Measurements from ENCODE around the gene STAB1. TPM values are rescaled to one million over a fixed set of nuclear protein-coding genes. Genes with fewer than 3 reads are reported as not detected.
A peak's percentile ranks its signal among the peaks of the same experiment; 100 is the strongest.

STAB1 gene
- total RNA-seq, 2 experiments from 2014 or later: 0.09 to 0.14 TPM

DNA sequence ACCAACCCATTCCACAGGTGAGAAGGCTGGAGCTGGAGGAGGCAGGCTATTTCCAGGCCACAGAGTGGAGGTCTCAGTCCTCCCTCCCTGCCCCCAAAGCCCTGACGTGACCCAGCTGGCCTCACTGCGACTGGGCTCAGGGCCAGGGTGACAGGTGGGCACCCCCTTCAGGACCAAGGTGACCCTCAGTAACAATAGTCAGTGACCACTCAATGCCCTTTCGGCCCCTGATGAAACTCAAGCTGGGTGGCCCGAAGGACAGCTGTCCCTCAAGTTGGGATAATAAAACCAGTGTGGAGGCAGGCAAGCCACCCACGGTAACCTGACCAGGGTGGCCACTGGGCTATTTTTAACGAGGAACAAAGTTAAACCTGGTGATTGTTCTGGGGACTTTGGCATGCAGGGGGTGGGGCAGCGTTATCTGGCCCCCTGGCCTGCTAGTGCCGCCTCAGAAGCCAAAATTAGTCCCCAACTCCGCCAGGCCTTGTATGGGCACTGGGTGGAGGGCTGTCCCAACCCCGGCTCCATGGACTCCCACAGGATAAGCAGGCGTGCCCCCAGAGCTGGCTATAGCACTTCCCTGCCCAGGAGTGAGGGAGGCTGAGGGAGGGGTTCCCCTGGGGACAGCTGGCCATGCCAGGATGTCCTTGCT lies 42.4 kb upstream of the STAB1 start:
- CTCF ChIA-PET: interaction anchor here (0.9 to 1.2 kb wide), 2 partner anchors 28 kb away, joined by 3 to 4 read pairs; no protein-coding TSS in a partner anchor
- no peak overlapping the region for H3K27ac Mint-ChIP-seq
- H3K9me3 Mint-ChIP-seq (ENCODE audit: low read depth): no peaks in the 10 kb centered on the region
- H3K4me1 Mint-ChIP-seq: peaks cover 33% of the 10 kb centered on the region
- H3K36me3 Mint-ChIP-seq (ENCODE audit: low read depth): peaks cover 6% of the 10 kb centered on the region
- POLR2A ChIA-PET: no interaction called here
- no peak overlapping the region for H3K4me3 Mint-ChIP-seq
- no peak for DNase-seq
- H3K27me3 Mint-ChIP-seq: no peaks in the 10 kb centered on the region
- intact Hi-C loops (cut with DNase I, micrococcal nuclease): no loop called here
- ATAC-seq: no peak

DNA sequence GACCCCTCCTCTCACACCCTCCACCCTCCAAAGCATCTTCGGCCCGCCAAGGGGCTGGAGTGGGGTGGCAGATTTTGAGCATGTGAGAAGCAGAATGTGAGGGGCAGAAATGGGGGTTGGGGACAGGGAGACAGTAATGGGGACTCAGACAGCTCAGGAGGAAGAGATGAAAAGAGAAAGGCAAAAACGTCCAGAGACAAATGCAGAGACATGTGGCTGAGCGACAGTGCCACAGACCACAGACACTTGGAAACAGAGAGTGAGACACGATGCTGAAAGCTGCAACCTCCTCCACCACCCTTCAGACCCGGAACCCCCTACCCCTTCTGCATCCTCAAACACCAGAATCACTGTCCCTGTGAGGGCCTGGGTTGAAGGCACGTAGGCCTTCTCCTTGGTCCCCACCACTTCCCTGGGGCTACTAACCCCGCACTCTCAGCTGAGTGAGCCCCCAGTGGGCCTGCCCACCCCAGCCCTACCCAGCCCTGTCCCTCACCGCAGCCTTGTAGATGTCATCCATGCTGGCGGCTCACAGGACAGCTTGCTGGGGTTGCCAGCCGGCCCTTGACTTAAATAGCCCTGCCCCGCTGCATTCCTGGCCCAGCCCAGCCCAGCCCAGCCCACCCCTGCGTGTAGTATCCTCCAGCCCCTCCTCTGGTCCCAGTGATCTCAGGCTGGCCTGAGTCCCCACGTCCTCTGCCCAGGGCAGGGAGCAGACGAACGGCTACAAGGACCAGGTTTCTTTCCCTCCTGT lies 41.5 kb upstream of the STAB1 start, which contains the start of gene TNNC1:
TNNC1 (minus strand) TSS at position 546 of the 754 bp plus-strand sequence; CDS start at position 520, 26 bp downstream.
- no peaks in the 10 kb centered on the region for H3K9me3 Mint-ChIP-seq (ENCODE audit: low read depth)
- peak within 1 kb of the TSS; percentile 96 for H3K4me3 Mint-ChIP-seq
- DNase-seq (no peak), ATAC-seq (no peak)
- ChIA-PET POLR2A (interaction anchor here (0.7 kb wide), 1 partner anchor 297 kb away, joined by 4 read pairs; no protein-coding TSS in a partner anchor), CTCF (interaction anchor here (1.1 to 1.9 kb wide), 4 partner anchors 9 to 317 kb away, joined by 3 to 10 read pairs (median 4); partner anchors contain the start of genes NEK4 and SEMA3G)
- peaks cover 36% of the 10 kb centered on the region for H3K4me1 Mint-ChIP-seq
- no peaks in the 10 kb centered on the region for H3K27me3 Mint-ChIP-seq
- peaks cover 14% of the 10 kb centered on the region for H3K36me3 Mint-ChIP-seq (ENCODE audit: low read depth)
- peak within 1 kb of the TSS; percentile 95 for H3K27ac Mint-ChIP-seq
- intact Hi-C loops (cut with DNase I, micrococcal nuclease): loop anchor here in 1 of 2 experiments (2.0 kb wide), 1 partner anchor 167 kb away; the partner anchor contains the start of gene GLYCTK

DNA sequence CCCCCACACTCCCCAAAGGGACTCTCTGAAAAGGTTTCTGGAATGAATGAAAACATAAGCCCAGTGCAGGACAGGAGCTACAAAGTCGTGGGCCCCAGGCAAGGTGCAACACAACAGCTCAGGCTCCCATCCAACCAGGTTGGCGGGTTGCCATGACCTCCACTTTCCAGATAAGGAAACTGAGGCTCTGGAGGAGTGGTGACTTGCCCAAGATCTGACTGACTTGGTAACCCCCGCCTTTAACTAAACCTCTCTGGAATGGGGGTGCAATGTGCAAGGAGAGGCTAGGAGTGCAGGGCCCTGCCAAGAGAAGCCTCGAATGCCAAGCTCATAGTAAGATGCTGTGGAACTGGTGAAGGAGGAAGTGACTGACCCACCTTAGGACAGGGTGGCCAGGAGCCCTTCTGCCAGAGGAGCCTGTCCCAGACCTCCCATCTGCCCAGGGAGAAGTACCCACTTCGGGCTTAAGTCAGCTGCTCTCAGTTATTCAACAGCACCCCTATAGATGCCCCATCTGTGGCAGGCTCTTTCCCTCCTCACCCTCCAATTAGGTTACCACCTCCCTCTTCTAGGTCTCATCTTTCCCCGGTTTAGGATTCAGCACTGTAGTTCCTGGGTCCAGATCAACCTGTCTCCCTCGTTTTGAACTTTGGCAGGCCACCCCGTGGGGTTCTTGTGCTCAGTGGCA lies 40.7 kb upstream of the STAB1 start:
- POLR2A ChIA-PET: no interaction called here
- H3K4me3 Mint-ChIP-seq: peak overlapping the region; percentile 96
- H3K27me3 Mint-ChIP-seq: no peaks in the 10 kb centered on the region
- H3K4me1 Mint-ChIP-seq: peaks cover 36% of the 10 kb centered on the region
- no peak for DNase-seq
- intact Hi-C loops (cut with DNase I, micrococcal nuclease): loop anchor here in 1 of 2 experiments (2.0 kb wide), 1 partner anchor 168 kb away; the partner anchor contains the start of gene GLYCTK
- peaks cover 14% of the 10 kb centered on the region for H3K36me3 Mint-ChIP-seq (ENCODE audit: low read depth)
- CTCF ChIA-PET: interaction anchor here (0.6 to 1.9 kb wide), 5 partner anchors 9 to 631 kb away, joined by 3 to 10 read pairs (median 3); partner anchors contain the start of genes NEK4 and SEMA3G
- H3K9me3 Mint-ChIP-seq (ENCODE audit: low read depth): no peaks in the 10 kb centered on the region
- ATAC-seq: no peak
- H3K27ac Mint-ChIP-seq: peak overlapping the region; percentile 95

DNA sequence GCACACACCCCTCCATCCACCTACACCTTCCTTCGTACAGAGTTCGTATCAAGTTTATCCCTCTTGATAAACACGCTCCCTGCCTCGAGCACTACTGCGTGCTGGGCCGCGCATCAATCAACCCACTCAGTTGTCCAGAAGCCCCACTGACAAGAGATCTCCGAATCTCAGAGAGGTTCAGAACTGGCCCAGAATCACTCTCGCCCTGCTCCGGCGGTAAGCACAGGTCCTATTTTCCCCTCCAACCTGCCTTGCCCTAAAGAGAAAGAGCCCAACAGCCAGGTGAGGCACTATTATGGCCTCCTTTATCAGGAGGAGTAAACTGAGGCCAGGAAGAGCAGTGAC lies 40.2 kb upstream of the STAB1 start:
- H3K36me3 Mint-ChIP-seq (ENCODE audit: low read depth): peaks cover 14% of the 10 kb centered on the region
- H3K9me3 Mint-ChIP-seq (ENCODE audit: low read depth): no peaks in the 10 kb centered on the region
- ATAC-seq (peak; percentile 3), DNase-seq (no peak)
- CTCF ChIA-PET: interaction anchor here (0.6 to 1.9 kb wide), 4 partner anchors 10 to 631 kb away, joined by 3 to 10 read pairs (median 3); partner anchors contain the start of gene SEMA3G
- H3K27me3 Mint-ChIP-seq: no peaks in the 10 kb centered on the region
- peak overlapping the region; percentile 96 for H3K4me3 Mint-ChIP-seq
- peak overlapping the region; percentile 95 for H3K27ac Mint-ChIP-seq
- intact Hi-C loops (cut with DNase I, micrococcal nuclease): loop anchor here (1.0 to 5.0 kb wide), 8 partner anchors 81 to 513 kb away; partner anchors contain the start of genes UQCC5 (in 2 of the 2), GLYCTK (in 1 of the 2), PARP3 (in 1 of the 2) and PBRM1 (in 1 of the 2)
- H3K4me1 Mint-ChIP-seq: peaks cover 36% of the 10 kb centered on the region
- POLR2A ChIA-PET: no interaction called here

DNA sequence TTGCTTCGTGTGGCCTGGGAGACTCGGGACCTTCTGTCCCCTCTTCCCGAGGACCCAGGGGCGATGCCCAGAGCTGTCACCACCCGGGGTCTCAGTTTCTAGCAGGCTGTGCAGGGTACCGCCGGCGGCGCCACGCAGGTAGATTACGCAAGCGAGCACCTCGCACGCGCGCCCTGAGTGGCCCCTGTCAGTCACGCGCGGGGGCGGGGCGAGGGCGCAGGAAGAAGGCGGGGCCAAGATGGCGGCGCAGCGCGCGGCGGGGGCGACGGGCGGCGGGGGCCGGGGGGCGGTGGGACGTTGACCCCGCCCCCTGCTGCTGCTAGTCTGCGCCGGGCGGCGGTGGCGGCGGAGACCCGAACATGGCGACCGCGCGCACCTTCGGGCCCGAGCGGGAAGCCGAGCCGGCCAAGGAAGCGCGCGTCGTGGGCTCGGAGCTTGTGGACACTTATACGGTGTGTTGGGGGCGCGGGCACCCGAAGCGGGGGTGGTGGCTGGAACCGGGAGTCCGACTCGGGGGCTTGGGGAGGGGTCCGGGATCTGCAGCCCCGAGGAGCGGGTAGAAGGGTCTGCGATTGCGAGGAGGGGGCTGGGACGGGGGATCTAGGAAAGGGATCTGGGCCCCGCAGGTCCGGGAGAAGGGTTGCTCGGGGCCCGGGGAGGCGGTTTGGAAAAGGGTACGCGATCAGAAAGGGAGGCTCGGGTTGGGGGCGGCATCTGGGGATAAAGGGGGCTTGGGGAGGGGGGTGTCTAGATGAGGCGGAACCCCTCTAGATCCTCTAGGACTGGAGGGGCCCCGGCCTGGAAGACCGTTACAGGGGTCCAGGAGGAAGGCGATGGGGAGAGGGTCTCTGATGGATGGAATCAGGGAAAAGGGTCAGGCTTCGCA lies 39.6 kb upstream of the STAB1 start, which contains the start of gene NISCH:
NISCH (plus strand) TSS at position 322 of the 886 bp plus-strand sequence; CDS start at position 360, 38 bp downstream.
- Mint-ChIP-seq H3K36me3 (ENCODE audit: low read depth) (peaks cover 16% of the 10 kb centered on the region), H3K27me3 (no peaks in the 10 kb centered on the region), H3K4me3 (peak within 1 kb of the TSS; percentile 96), H3K4me1 (peaks cover 36% of the 10 kb centered on the region), H3K9me3 (ENCODE audit: low read depth) (no peaks in the 10 kb centered on the region), H3K27ac (peak within 1 kb of the TSS; percentile 95)
- intact Hi-C loops (cut with DNase I, micrococcal nuclease): loop anchor here (1.0 to 5.0 kb wide), 8 partner anchors 81 to 513 kb away; partner anchors contain the start of genes UQCC5 (in 2 of the 2), GLYCTK (in 1 of the 2), PARP3 (in 1 of the 2) and PBRM1 (in 1 of the 2)
- peak; percentile 98 for DNase-seq
- ChIA-PET POLR2A (no interaction called here), CTCF (interaction anchor here (0.6 kb wide), 1 partner anchor 15 kb away, joined by 3 read pairs; no protein-coding TSS in a partner anchor)
- ATAC-seq: peak; percentile 88

DNA sequence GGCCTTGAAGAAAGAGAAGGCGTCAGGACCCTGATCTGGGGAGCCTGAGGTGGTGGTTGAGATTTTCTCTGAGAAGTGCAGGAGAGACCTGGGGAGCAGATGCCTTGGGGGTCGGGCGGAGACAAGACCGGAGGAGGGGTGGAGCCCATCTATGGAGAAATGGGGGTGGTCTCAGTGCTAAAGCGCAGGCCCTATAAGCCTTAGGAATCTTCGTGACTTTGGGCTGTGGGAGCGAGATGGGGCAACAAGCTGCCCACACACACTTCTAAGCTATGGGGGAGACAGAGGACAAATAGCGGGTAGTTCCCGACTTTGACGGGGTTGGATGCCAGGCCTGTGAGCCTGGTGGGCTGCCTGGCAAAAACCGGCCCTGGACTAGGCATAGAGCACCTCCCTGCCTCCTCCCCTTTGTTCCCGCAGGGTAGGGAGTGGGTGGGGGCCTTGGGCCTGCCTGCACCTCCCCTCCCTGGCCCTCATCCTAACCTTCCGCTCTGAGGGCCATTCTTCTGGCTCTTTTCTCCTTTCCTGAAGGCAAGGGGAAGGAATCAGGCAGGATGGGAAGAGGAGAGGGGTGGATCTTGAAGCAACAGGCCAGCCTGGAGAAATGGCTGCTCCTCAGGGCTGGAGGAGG lies 38.9 kb upstream of the STAB1 start:
- Mint-ChIP-seq H3K27me3 (no peaks in the 10 kb centered on the region), H3K27ac (peak overlapping the region; percentile 91), H3K4me3 (peak overlapping the region; percentile 96), H3K4me1 (peaks cover 36% of the 10 kb centered on the region), H3K36me3 (ENCODE audit: low read depth) (peaks cover 16% of the 10 kb centered on the region), H3K9me3 (ENCODE audit: low read depth) (no peaks in the 10 kb centered on the region)
- ChIA-PET POLR2A (no interaction called here), CTCF (interaction anchor here (0.7 to 4.4 kb wide), 4 partner anchors 10 to 260 kb away, joined by 3 to 34 read pairs (median 4); partner anchors contain the start of gene SEMA3G)
- DNase-seq (no peak), ATAC-seq (peak; percentile 8)
- intact Hi-C loops (cut with DNase I, micrococcal nuclease): loop anchor here in 1 of 2 experiments (5.0 kb wide), 1 partner anchor 441 kb away; the partner anchor contains the start of gene STIMATE

DNA sequence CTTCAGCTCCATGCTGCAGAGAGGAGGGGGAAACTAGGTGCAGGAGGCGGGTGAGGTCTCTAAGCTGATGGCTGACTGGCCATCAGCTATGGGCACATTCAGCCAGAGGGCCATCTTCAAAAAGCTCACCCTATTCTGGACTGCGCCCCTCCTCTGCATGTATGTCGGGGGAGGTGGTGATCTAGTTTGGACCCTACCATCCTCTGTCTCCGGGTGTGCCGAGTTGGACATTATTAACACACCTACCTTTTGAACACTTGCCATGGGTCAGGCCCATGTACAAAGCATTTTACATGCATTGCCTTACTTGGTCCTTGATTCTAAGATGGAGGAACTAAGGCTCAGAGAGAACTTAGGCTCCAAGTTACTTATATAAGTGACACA lies 38.3 kb upstream of the STAB1 start:
- no peaks in the 10 kb centered on the region for H3K27me3 Mint-ChIP-seq
- H3K4me3 Mint-ChIP-seq: peak overlapping the region; percentile 96
- ChIA-PET CTCF (interaction anchor here (0.6 to 4.4 kb wide), 7 partner anchors 10 to 274 kb away, joined by 3 to 34 read pairs (median 3); partner anchors contain the start of gene SEMA3G), POLR2A (interaction anchor here (1.0 kb wide), 1 partner anchor 14 kb away, joined by 6 read pairs; no protein-coding TSS in a partner anchor)
- peaks cover 36% of the 10 kb centered on the region for H3K4me1 Mint-ChIP-seq
- no peaks in the 10 kb centered on the region for H3K9me3 Mint-ChIP-seq (ENCODE audit: low read depth)
- DNase-seq (no peak), ATAC-seq (no peak)
- H3K27ac Mint-ChIP-seq: peak overlapping the region; percentile 91
- H3K36me3 Mint-ChIP-seq (ENCODE audit: low read depth): peaks cover 16% of the 10 kb centered on the region
- intact Hi-C loops (cut with DNase I, micrococcal nuclease): loop anchor here in 1 of 2 experiments (5.0 kb wide), 1 partner anchor 441 kb away; the partner anchor contains the start of gene STIMATE

DNA sequence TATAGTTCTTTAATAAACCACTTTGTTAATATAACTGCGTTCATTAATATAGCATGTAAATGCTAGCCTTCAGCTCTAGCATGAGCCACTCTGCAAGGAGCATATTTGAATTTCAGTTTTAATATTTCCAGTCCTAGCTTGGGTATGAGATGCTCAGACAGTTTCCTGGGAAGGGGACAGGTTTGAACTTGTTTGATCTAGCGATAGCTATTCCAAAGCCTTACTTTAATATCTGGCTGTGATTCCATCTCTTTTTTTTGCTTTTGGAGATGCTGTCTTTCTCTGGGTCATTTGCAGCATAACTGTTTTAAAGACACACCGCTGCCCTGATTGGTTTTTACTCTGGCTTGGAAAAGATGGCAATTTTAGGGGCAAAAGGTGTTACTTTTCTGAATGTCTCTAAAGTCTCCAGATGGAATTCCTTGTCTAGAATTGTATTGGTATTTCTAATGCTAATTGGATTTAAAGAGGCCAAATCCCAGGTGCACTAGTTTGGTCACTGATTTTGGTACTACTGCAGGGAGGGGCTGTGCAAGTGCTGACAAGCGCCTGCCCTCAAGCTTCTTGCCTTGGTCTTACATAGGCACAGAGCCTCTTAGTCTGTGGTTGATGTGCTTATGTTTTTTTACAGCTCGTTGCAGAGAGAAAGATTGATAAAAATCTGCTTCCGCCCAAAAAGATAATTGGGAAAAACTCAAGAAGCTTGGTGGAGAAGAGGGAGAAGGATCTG lies 36.9 kb upstream of the STAB1 start:
- Mint-ChIP-seq H3K4me1 (peaks cover 39% of the 10 kb centered on the region), H3K27ac (peak overlapping the region; percentile 4), H3K4me3 (no peak overlapping the region), H3K36me3 (ENCODE audit: low read depth) (peaks cover 20% of the 10 kb centered on the region), H3K27me3 (no peaks in the 10 kb centered on the region), H3K9me3 (ENCODE audit: low read depth) (no peaks in the 10 kb centered on the region)
- intact Hi-C loops (cut with DNase I, micrococcal nuclease): loop anchor here in 1 of 2 experiments (5.0 kb wide), 1 partner anchor 439 kb away; the partner anchor contains the start of gene STIMATE
- DNase-seq (no peak), ATAC-seq (no peak)
- POLR2A ChIA-PET: interaction anchor here (0.6 to 1.9 kb wide), 3 partner anchors 10 to 128 kb away, joined by 4 to 6 read pairs (median 6); no protein-coding TSS in a partner anchor
- CTCF ChIA-PET: interaction anchor here (0.9 to 4.4 kb wide), 6 partner anchors 11 to 178 kb away, joined by 3 to 34 read pairs (median 4); partner anchors contain the start of gene SEMA3G
